ENCODE measurements around the gene KCNMA1.

DNA sequence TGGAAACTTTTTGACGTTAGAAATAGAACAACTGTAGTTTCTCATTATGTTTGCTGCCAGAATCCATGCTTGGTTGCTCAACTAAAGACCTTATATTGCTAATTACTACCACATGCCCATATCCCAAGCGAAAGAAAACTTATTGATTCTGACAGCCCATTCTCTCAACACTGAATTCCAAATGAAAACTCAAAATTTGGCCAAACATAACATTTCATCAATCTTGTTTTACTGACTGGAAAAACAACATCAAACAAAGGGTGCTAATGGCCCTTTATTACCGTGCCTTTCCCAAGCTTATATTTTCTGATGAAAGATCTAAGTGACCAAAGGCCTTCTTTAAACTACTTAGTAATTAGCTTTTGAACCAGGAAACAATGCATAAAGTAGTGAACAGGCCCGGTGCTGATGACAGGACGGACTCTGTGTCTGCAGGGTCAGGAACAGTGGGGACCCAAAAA is 531.8 kb downstream of the KCNMA1 start:
- no peak for TF ChIP-seq SIN3A (IDR thresholded peaks at IDR 0.05; ENCODE audit: low read depth)
- TF ChIP-seq CTCF (IDR thresholded peaks at IDR 0.05 in 2 of 3, conservative IDR thresholded peaks at IDR 0.05 in 1 of 3; ENCODE audit: borderline replicate concordance in 1 of 3, insufficient read depth in 1 of 3, low read depth in 2 of 3, low read length in 2 of 3) = no peak
- TF ChIP-seq, protein P1, sequence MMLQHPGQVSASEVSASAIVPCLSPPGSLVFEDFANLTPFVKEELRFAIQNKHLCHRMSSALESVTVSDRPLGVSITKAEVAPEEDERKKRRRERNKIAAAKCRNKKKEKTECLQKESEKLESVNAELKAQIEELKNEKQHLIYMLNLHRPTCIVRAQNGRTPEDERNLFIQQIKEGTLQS (IDR thresholded peaks at IDR 0.05) = no peak
- TF ChIP-seq, protein P2, sequence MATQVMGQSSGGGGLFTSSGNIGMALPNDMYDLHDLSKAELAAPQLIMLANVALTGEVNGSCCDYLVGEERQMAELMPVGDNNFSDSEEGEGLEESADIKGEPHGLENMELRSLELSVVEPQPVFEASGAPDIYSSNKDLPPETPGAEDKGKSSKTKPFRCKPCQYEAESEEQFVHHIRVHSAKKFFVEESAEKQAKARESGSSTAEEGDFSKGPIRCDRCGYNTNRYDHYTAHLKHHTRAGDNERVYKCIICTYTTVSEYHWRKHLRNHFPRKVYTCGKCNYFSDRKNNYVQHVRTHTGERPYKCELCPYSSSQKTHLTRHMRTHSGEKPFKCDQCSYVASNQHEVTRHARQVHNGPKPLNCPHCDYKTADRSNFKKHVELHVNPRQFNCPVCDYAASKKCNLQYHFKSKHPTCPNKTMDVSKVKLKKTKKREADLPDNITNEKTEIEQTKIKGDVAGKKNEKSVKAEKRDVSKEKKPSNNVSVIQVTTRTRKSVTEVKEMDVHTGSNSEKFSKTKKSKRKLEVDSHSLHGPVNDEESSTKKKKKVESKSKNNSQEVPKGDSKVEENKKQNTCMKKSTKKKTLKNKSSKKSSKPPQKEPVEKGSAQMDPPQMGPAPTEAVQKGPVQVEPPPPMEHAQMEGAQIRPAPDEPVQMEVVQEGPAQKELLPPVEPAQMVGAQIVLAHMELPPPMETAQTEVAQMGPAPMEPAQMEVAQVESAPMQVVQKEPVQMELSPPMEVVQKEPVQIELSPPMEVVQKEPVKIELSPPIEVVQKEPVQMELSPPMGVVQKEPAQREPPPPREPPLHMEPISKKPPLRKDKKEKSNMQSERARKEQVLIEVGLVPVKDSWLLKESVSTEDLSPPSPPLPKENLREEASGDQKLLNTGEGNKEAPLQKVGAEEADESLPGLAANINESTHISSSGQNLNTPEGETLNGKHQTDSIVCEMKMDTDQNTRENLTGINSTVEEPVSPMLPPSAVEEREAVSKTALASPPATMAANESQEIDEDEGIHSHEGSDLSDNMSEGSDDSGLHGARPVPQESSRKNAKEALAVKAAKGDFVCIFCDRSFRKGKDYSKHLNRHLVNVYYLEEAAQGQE (IDR thresholded peaks at IDR 0.05; ENCODE audit: low read depth) = no peak
- no peak for TF ChIP-seq EZH2 (IDR thresholded peaks at IDR 0.05)
- no peak for TF ChIP-seq POLR2A (IDR thresholded peaks at IDR 0.05; ENCODE audit: borderline replicate concordance, extremely low read depth, insufficient read depth, insufficient read length)
- no peak for TF ChIP-seq EGR1 (IDR thresholded peaks at IDR 0.05; ENCODE audit: low read depth)

Data from HCT116 (cell line).